NCI-H446 (cell line): ENCODE data around the gene STXBP5.

ENCODE experiments used
- DNase-seq, 2 experiments: peaks; one replicate each; lab custom pipeline; 2025; lab: John Stamatoyannopoulos, UW

The STXBP5 gene

DNA sequence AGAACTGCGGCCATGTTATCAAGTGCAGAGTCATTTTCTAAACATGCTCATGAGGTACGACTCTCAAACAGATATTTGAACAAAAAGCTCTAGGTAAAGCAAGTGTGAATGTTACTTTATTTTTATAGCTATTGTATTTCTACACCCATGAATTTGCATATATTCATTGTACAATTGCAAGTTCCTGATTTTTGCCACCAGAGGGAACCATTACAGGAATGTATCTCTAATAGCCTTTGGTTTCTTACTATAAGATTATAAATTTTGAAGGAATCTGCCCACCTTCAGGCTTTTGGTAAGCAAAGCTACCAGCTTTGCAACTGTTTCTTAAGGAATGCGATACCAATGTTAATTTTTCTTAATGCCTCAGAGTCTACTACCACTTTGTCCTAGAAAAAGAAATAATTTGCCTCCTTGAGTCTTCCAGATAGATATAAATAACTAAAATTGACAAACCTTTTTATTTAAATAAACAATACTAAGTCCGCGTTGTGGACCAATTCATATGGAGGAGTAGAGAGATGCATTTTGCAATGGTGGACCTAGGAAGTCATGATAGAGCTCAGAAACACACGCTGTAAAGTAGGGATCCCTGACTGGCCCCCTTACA, 178.8 kb downstream of the STXBP5 start:
- DNase-seq = peak in 1 of 2 experiments; percentile 22

GRCh38 chr6:147384029-147384428, 179.8 kb downstream of the STXBP5 start:
- DNase-seq = no peak

DNA sequence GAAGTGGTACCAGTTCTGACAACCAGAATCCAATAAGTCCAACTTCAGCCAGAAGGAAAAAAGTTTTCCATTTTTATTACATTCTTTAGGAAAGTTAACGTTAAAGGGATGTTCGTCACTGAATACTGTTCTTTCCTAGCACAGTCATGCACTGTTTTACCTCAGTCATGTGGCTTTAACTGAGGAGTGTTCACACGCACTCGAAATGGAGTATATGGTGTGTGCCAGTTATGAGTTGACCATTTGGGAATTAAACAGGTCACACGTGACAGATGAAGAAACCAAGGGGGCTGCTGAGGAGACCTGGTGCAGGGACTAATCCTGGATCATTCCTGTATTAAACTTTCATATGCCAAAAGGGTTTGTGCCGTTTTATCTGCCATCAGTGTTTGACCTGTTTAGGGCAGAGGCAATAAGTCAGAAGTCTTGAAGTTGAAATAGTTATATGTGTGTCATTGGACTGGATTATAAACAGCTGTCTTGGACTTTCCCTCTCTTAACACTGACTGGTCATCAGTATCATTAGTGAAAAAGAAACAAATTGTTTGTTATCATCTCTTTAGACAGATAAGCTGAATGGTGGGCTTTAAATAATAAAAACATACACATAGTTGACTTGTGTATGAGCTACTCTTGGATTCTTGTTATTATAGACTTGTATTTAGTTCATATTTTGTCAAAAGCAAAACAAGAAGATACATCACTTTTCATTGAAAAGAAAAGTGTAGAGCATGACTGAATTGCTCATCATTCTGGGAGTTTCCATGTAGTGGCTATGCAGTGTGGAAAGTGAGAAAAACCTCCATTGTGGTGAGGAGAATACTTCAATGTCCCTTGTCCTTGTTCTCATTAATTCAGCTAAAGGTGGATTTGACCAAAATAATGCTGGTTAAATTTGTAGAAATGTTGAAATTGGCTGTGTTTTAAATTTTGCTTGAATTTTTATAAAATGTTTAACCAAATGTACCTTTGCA, 180.8 kb downstream of the STXBP5 start:
- no peak for DNase-seq

DNA sequence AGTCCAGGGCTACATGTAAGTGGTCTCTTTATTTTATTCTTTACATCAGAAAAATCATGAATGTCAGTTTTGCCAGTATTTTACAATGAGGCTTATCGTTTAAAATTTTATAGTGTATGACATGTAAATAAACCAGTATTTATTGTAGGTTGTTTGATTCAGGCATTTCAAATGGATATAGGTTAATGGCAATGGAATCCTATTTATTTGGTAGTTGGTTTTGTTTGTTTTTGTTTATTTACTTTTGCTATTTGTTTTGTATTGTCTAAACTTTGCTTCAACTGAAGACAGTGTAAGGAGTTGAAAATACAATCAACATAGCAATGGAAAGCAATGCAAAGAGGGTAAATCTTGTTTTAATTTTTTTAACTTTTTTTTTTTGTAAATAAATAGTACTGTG, 185.2 kb downstream of the STXBP5 start:
- DNase-seq = no peak

GRCh38 chr6:147390909-147391536, 186.8 kb downstream of the STXBP5 start:
- peak in 1 of 2 experiments; percentile 12 for DNase-seq

- DNase-seq = no peak
These were observed 188.9 kb downstream of the STXBP5 start for GRCh38 chr6:147392917-147393625.

DNA sequence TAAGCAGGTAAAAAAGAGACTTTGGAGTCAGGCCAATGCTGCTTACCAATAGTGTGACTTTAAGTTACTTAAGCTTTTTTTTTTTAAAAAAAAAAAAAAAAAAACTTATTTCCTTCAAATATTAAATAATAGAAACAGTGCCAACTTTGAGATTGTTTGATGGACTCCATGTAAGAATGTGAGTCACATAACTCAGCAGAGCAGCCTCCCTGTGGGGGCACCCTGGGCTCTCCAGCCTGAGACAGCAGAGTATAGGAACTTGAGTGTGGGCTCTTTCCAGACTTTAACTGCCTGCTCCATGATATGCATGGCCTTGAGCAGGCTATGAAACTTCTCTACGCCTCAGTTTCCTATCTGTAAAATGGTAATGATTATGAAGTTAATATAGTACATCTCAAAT, 190.9 kb downstream of the STXBP5 start:
- DNase-seq = no peak

GRCh38 chr6:147397306-147397705, 193.1 kb downstream of the STXBP5 start:
- no peak for DNase-seq

GRCh38 chr6:147400968-147401367, 196.8 kb downstream of the STXBP5 start:
- DNase-seq = no peak

DNA sequence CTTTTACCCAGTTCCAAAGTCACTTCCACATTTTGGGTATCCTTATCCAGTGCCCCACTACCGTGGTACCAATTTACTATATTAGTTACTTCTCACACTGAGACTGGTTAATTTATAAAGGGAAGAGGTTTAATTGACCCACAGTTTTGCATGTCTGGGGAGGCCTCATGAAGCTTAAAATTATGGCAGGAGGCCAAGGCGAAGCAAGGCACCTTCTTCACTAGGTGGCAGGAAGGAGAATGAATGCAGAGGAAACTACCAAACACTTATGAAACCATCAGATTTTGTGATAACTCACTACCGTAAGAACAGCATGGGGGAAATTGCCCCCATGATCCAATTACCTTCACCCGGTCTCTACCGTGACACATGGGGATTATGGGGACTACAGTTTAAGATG, 197.6 kb downstream of the STXBP5 start:
- no peak for DNase-seq

DNA sequence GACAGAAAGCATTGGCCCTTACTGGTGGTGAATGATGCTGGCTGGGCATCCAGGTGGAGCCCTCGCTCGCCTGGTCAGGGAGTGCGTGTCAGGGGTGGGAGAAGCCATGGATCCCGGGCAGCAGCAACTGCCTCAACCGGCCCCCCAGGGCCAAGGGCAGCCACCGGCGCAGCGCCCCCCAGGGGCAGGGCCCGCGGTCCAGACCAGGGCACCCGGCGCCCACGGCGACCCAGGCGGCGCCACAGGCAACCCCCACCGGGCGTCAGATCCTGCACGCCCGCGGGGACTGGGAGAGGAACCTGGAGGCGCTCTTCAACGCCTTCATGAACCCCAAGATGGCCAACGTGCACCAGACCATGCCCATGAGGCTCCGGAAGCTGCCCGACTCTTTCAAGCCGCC, 202.6 kb downstream of the STXBP5 start:
- no peak for DNase-seq

DNA sequence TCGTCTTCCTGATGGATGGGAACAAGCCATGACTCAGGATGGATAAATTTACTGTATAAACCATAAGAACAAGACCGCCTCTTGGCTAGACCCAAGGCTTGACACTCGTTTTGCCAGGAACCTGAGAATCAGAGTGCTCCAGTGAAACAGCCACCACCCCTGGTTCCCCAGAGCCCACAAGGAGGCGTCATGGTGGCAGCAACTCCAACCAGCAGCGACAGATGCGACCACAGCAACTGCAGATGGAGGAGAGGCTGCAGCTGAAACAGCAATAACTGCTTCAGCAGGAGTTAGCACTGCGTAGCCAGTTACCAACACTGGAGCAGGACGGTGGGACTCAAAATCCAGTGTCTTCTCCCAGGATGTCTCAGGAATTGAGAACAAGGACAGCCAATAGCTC, 203.4 kb downstream of the STXBP5 start:
- DNase-seq = no peak

DNA sequence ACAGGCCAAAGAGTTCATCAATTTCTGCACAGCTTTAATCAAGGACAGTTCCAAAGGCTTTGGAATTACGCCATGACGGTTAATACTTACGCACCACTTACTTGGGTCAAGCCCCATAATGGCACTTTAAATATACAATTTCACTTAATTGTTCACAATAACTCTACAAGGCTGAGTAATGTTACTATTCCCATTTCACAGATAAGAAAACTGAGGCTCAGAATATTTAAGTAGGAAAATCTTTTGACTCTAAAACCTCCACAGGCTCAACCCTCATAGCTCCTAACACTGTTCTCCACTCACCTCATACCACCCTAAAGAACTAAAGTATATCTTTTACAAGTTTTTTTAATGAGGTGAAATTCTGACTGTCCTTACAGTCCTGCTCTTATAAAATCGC, 212.4 kb downstream of the STXBP5 start:
- no peak for DNase-seq

GRCh38 chr6:147417954-147418353, 213.7 kb downstream of the STXBP5 start:
- no peak for DNase-seq

- DNase-seq = no peak
These were observed 214.3 kb downstream of the STXBP5 start for GRCh38 chr6:147418523-147418922.

GRCh38 chr6:147421903-147422302, 217.7 kb downstream of the STXBP5 start:
- no peak for DNase-seq

GRCh38 chr6:147423111-147423510, 218.9 kb downstream of the STXBP5 start:
- DNase-seq = no peak

DNA sequence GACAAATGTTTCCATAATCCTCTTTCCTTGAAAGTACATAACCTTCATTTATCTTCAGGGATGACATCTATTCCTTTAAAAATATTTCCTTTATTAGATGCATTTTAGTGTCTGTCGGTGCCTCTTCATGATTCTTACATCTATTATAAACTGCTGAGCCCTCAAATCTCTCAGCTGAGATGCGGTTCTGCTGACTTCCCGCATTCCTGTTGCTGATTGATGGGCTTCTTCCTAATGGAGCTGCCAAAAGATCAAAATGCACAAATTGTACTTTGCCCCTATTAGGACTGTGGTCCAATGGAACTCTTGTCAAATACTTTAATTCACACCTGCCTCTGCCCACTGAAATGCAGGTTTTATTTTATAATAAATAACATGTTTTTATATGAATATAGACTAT, 225.6 kb downstream of the STXBP5 start:
- DNase-seq = no peak

DNA sequence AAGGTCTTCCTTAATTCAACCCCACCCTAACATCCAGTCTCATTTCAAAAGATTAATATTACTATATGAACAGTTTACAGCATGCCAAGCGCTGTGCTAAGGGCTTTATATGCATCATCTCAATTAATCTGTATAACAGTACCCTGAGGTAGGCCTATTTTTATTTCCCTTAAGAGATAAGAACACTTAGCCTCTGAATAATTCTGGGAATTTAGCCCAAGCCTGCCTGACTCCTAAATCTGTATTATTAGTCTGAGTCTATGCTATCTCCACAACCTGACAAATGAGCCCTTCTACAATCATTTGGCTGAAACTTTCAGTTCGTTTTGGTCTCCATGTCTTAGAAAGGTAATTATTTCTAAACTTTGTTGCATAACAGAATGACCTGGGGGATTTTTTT, 226.6 kb downstream of the STXBP5 start:
- no peak for DNase-seq

DNA sequence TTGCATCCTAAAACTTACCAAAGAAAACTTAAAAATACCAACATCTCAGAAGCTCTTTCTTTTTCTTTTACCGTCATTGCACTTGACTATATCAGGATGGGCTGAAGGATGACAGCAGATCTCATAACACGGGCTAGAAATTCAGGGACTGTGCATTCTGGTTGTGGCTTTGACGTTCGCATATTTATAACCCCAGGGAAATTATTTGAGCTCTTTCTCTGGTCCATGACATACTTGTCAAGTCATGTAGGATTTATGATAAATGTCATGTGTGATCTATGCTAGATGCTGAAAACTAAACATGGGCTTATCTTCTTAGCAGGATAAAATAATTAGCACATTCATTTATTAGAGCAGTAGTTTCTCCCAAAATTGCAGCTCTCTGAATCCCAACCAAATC, 229.9 kb downstream of the STXBP5 start:
- DNase-seq = no peak

- no peak for DNase-seq
These were observed 230.3 kb downstream of the STXBP5 start for GRCh38 chr6:147434516-147434915.

DNA sequence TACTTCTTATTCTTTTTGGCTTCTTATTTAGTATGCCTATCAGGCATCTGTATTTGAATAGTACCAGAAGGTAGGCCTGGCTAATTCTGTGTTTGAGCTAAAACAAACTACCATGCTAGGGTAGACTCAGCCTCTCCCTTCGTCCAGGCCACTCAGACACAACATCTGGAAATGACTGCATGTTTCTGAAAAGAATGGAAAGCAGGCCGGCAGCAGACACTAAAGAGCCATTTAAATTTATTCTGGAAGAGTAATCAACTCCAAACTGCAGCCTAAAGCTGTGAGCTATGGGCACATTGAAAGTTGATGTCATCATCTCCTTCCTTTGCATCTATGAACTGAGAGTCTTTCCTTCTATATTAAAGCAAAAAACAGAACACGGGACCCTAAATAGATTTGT, 233.4 kb downstream of the STXBP5 start:
- no peak for DNase-seq
